CD4-positive, CD25-positive, alpha-beta regulatory T cell (primary cell): ENCODE data around the gene CCM2. TPM values are rescaled to one million over a fixed set of nuclear protein-coding genes. Genes with fewer than 3 reads are reported as not detected.
A peak's percentile ranks its signal among the peaks of the same experiment; 100 is the strongest.

Source experiments
- ATAC-seq, 2 donors: fragments of 150-1000 bp; cut with Tn5 transposase; one replicate each; pipeline ENCODE4 v1.10.0; 2021; ENCODE audit warnings: low read depth in 2 of 2, moderate number of reproducible peaks in 2 of 2, moderate library complexity in 1 of 2
- DNase-seq, 3 donors: peaks; one replicate each; pipeline versions ENCODE4 v3.0.0 to v3.0.0-alpha.2; 2012 to 2022; ENCODE audit warnings: mixed read lengths in 1 of 3
- H3K27ac ChIP-seq: one replicate; pipeline ENCODE4 v1.7.0; 2013; ENCODE audit warnings: mild to moderate bottlenecking, low read length; ENCODE audit not compliant: insufficient read depth, poor library complexity, severe bottlenecking
- H3K27me3 ChIP-seq: one replicate; pipeline ENCODE4 v1.7.0; 2013; ENCODE audit warnings: low read length; ENCODE audit not compliant: control insufficient read depth, insufficient read depth
- H3K36me3 ChIP-seq: one replicate; pipeline ENCODE4 v1.7.0; 2013; ENCODE audit warnings: mild to moderate bottlenecking, low read length, moderate library complexity; ENCODE audit not compliant: control insufficient read depth, insufficient read depth
- H3K4me1 ChIP-seq: 2 replicates; pipeline ENCODE4 v1.7.0; 2013; ENCODE audit warnings: mild to moderate bottlenecking, low read length; ENCODE audit not compliant: insufficient read depth, control insufficient read depth, poor library complexity, severe bottlenecking
- H3K4me3 ChIP-seq: one replicate; pipeline ENCODE4 v1.7.0; 2013; ENCODE audit warnings: low read depth, mild to moderate bottlenecking, low read length, moderate library complexity
- H3K9me3 ChIP-seq, 2 experiments: 1 replicate in 1 of 2; 2 replicates in 1 of 2; pipeline ENCODE4 v1.7.0; 2013; ENCODE audit warnings: low read length in 2 of 2, mild to moderate bottlenecking in 1 of 2, moderate library complexity in 1 of 2; ENCODE audit not compliant: control insufficient read depth in 2 of 2
- H3K27ac Mint-ChIP-seq, 3 donors: one replicate each; pipeline ENCODE4 v1.8.0; 2020 to 2022; ENCODE audit warnings: mild to moderate bottlenecking in 3 of 3, mixed read lengths in 3 of 3, moderate library complexity in 2 of 3
- H3K27me3 Mint-ChIP-seq: one replicate; pipeline ENCODE4 v1.8.0; 2022; ENCODE audit warnings: mild to moderate bottlenecking, mixed read lengths
- H3K36me3 Mint-ChIP-seq: one replicate; pipeline ENCODE4 v1.8.0; 2020; ENCODE audit warnings: mixed read lengths
- H3K4me1 Mint-ChIP-seq, 4 donors: one replicate each; pipeline ENCODE4 v1.8.0; 2020 to 2022; ENCODE audit warnings: mixed read lengths in 4 of 4, mild to moderate bottlenecking in 1 of 4
- H3K4me3 Mint-ChIP-seq, 4 donors: one replicate each; pipeline ENCODE4 v1.8.0; 2020 to 2022; ENCODE audit warnings: mild to moderate bottlenecking in 4 of 4, mixed read lengths in 4 of 4, moderate library complexity in 3 of 4
- H3K9me3 Mint-ChIP-seq, 7 donors: one replicate each; pipeline ENCODE4 v1.8.0; 2020 to 2022; ENCODE audit warnings: mixed read lengths in 7 of 7, mild to moderate bottlenecking in 3 of 7, moderate library complexity in 2 of 7
- polyA plus RNA-seq, 4 donors: library from polyadenylated mRNA; unstranded; fragments of 300-500 nt; fragmentation: Illumina TruSeq; gene quantifications; one replicate each; pipeline ENCODE4 v1.2.3, GENCODE V29; 2021
- total RNA-seq: library from RNA; stranded (reverse); gene quantifications from one replicate; pipeline ENCODE4 v1.2.3, GENCODE V29; 2022

CCM2 gene
- total and polyA plus RNA-seq, 5 donors from 2014 or later, result 139 to 190 (median 156) TPM

DNA sequence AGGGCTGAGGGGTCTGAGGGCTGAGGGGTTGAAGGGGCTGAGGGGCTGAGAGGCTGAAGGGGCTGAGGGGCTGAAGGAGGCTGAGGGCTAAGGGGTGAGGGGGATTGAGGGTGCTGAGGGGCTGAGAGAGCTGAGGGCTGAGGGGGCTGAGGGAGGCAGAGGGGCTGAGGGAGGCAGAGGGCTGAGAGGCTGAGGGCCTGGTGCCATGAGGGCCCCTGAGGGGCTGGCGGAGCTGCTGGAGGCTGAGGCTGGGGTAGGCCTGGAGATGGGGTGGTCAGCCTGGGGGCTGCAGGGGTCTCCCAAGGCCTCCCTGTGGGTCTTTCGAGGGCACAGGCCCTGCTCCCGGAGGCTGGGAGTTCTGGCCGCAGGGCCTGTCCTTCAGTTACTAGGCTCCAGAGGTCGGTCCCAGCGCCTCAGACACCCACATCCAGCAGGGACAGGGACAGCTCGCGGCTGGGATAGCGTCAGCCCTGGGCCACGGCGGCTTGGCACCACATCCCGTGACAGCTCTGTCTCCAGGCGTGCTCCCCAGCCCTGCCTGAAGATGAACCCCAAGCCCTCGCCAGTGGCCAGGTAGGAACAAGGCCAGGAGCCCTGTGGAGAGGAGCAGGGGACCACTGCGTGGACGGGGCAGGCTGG lies 38.0 kb upstream of the CCM2 start:
- H3K4me1 Mint-ChIP-seq, result peaks cover 6 to 18% (median 12%) of the 10 kb centered on the region in 4 donors
- ATAC-seq (no peak), DNase-seq (peak in 1 of 3 donors; percentile 27)
- Histone ChIP-seq H3K27ac (no peak overlapping the region), H3K36me3 (peaks cover 24% of the 10 kb centered on the region), H3K9me3 (no peaks in the 10 kb centered on the region), H3K4me3 (no peak overlapping the region), H3K4me1 (peaks cover 13% of the 10 kb centered on the region), H3K27me3 (no peaks in the 10 kb centered on the region)
- peaks cover 7% of the 10 kb centered on the region for H3K36me3 Mint-ChIP-seq
- H3K4me3 Mint-ChIP-seq, result no peak overlapping the region
- no peaks in the 10 kb centered on the region for H3K27me3 Mint-ChIP-seq
- no peaks in the 10 kb centered on the region for H3K9me3 Mint-ChIP-seq
- H3K27ac Mint-ChIP-seq, result no peak overlapping the region

DNA sequence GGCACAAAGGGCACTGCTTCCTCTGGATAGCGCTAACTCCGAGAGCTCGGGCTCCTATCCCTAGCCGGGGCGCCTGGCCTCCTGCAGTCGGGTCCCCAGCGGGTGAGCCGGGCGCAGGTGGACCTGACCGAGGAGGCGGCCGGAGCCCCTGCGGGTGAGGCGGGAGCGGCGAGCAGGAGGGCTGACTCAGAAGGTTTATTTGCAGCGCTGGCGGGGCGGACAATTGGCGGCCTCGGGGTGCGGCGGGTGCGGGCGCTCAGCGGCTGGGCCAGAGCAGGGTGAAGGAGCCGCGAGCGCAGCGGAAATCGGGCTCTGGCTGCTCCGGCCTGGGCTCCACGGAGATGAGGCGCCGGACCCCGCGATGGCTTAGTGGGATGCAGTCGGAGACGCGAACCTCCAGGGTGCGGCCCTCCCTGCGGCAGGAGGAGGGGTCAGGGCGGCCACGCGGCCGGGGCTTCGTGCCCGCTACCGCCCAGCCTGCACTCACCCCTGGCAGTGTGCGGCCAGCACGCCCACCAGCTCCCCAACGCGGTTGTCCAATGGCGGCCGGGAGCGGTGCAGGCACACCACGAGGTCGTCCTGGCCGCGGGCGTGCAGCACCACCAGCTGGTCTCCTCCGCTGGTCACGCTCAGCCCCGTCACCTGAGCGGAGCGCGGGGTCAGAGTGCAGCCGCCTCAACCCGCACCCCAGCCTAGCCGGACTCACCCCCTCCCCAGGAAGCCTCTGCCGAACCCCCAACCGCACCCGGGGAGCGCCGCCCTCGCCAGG lies 37.3 kb upstream of the CCM2 start:
- Mint-ChIP-seq H3K4me3 (no peak overlapping the region), H3K4me1 (peaks cover 6 to 18% (median 12%) of the 10 kb centered on the region in 4 donors), H3K27me3 (no peaks in the 10 kb centered on the region), H3K36me3 (peaks cover 7% of the 10 kb centered on the region), H3K27ac (no peak overlapping the region), H3K9me3 (no peaks in the 10 kb centered on the region)
- Histone ChIP-seq H3K36me3 (peaks cover 31% of the 10 kb centered on the region), H3K4me1 (peaks cover 13% of the 10 kb centered on the region), H3K4me3 (no peak overlapping the region), H3K27me3 (no peaks in the 10 kb centered on the region), H3K27ac (no peak overlapping the region), H3K9me3 (no peaks in the 10 kb centered on the region)
- ATAC-seq (no peak), DNase-seq (peak in 1 of 3 donors; percentile 6)

- Mint-ChIP-seq H3K36me3 (peaks cover 10% of the 10 kb centered on the region), H3K4me3 (no peak overlapping the region), H3K27ac (peak overlapping the region in 2 of 3 donors; percentile 52), H3K9me3 (no peaks in the 10 kb centered on the region), H3K27me3 (no peaks in the 10 kb centered on the region), H3K4me1 (peaks cover 6 to 21% (median 16%) of the 10 kb centered on the region in 4 donors)
- DNase-seq, result peak in 1 of 3 donors; percentile 19
- no peak overlapping the region for H3K4me3 ChIP-seq
- no peaks in the 10 kb centered on the region for H3K9me3 ChIP-seq
- peaks cover 39% of the 10 kb centered on the region for H3K36me3 ChIP-seq
- no peak overlapping the region for H3K27ac ChIP-seq
- peaks cover 13% of the 10 kb centered on the region for H3K4me1 ChIP-seq
- H3K27me3 ChIP-seq, result no peaks in the 10 kb centered on the region
- no peak for ATAC-seq
Observed at GRCh38 chr7:44963364-44964290, 36.4 kb upstream of the CCM2 start.

- no peaks in the 10 kb centered on the region for H3K27me3 Mint-ChIP-seq
- H3K4me3 Mint-ChIP-seq, result no peak overlapping the region
- Histone ChIP-seq H3K27me3 (no peaks in the 10 kb centered on the region), H3K4me3 (no peak overlapping the region), H3K9me3 (no peaks in the 10 kb centered on the region), H3K27ac (no peak overlapping the region), H3K4me1 (peaks cover 10% of the 10 kb centered on the region), H3K36me3 (peaks cover 44% of the 10 kb centered on the region)
- no peak for ATAC-seq
- H3K36me3 Mint-ChIP-seq, result peaks cover 10% of the 10 kb centered on the region
- peaks cover 0 to 15% (median 10%) of the 10 kb centered on the region in 4 donors for H3K4me1 Mint-ChIP-seq
- H3K9me3 Mint-ChIP-seq, result no peaks in the 10 kb centered on the region
- no peak overlapping the region for H3K27ac Mint-ChIP-seq
- peak in 1 of 3 donors; percentile 45 for DNase-seq
Observed at GRCh38 chr7:44964384-44964830, 35.6 kb upstream of the CCM2 start.

DNA sequence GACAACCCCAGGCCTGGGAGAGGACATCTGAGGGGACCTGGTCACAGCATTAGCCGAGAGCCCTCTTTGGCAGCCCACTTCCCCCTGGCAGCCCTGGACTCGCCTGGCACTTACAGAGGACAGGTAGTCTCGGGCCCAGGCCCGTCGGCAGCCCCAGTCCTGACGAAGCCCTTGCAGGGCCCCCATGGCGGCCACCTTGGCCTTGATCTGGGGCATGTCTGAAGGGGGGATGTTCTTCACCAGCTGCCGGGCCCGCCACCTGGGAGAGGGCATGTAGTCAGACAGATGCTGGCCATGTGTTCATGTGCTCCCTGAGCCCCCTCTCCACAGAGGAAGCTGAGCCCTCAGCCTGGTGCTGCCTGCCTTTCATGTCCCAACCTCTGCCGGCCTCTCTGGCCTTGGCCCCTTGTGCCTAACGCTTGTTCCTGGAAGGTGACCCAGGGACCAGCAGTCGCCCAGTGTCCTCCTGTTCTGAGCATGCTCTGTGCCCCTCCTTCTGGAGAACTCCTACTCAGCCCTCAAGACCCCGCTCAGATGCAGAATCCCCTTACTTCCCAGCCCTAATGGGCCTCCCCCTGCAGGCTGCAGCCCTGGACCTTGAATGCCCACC lies 35.1 kb upstream of the CCM2 start:
- peaks cover 10% of the 10 kb centered on the region for H3K36me3 Mint-ChIP-seq
- H3K9me3 ChIP-seq, result no peaks in the 10 kb centered on the region
- peaks cover 0 to 10% (median 8%) of the 10 kb centered on the region in 4 donors for H3K4me1 Mint-ChIP-seq
- H3K4me3 ChIP-seq, result no peak overlapping the region
- ATAC-seq (no peak), DNase-seq (peak in 1 of 3 donors; percentile 15)
- peaks cover 50% of the 10 kb centered on the region for H3K36me3 ChIP-seq
- no peaks in the 10 kb centered on the region for H3K27me3 ChIP-seq
- H3K27ac ChIP-seq, result no peak overlapping the region
- no peaks in the 10 kb centered on the region for H3K27me3 Mint-ChIP-seq
- H3K27ac Mint-ChIP-seq, result peak overlapping the region in 1 of 3 donors; percentile 87
- H3K9me3 Mint-ChIP-seq, result no peaks in the 10 kb centered on the region
- peaks cover 4% of the 10 kb centered on the region for H3K4me1 ChIP-seq
- no peak overlapping the region for H3K4me3 Mint-ChIP-seq

GRCh38 chr7:44965441-44965903 lies 34.5 kb upstream of the CCM2 start:
- Histone ChIP-seq H3K4me3 (no peak overlapping the region), H3K27me3 (no peaks in the 10 kb centered on the region), H3K4me1 (no peaks in the 10 kb centered on the region), H3K27ac (no peak overlapping the region), H3K9me3 (no peaks in the 10 kb centered on the region), H3K36me3 (peaks cover 55% of the 10 kb centered on the region)
- no peaks in the 10 kb centered on the region for H3K9me3 Mint-ChIP-seq
- ATAC-seq, result no peak
- no peak overlapping the region for H3K4me3 Mint-ChIP-seq
- no peaks in the 10 kb centered on the region for H3K27me3 Mint-ChIP-seq
- H3K27ac Mint-ChIP-seq, result no peak overlapping the region
- peaks cover 0 to 8% (median 7%) of the 10 kb centered on the region in 4 donors for H3K4me1 Mint-ChIP-seq
- peaks cover 10% of the 10 kb centered on the region for H3K36me3 Mint-ChIP-seq
- peak in 1 of 3 donors; percentile 11 for DNase-seq
